GM13977 (cell line): ENCODE results near the gene HSF5.
A peak's percentile ranks its signal among the peaks of the same experiment; 100 is the strongest.

ENCODE experiments used
- DNase-seq: peaks from one replicate; pipeline ENCODE4 v3.0.0; 2012; ENCODE audit warnings: low spot score
- CTCF ChIP-seq: IDR thresholded peaks from 2 replicates; pipeline ENCODE4 v1.5.1; 2012; ENCODE audit warnings: mild to moderate bottlenecking, control low read depth; ENCODE audit not compliant: insufficient read depth; ENCODE audit errors: extremely low read depth, missing control alignments
- in situ Hi-C: fragments of 300-500 bp; cut with MboI; formaldehyde crosslinking; loops from one replicate; pipeline ENCODE4 v1.12.0; 2022; ENCODE audit warnings: low sequenced_read_pairs, low pct_unique_long_range_greater_than_20kb, mixed read lengths, inconsistent platforms; ENCODE audit not compliant: unreplicated experiment

HSF5 gene

GRCh38 chr17:58533616-58534188 lies 45.5 kb upstream of the HSF5 start:
- in situ Hi-C loops = no loop called here
- TF ChIP-seq CTCF = no peak
- no peak for DNase-seq

DNA sequence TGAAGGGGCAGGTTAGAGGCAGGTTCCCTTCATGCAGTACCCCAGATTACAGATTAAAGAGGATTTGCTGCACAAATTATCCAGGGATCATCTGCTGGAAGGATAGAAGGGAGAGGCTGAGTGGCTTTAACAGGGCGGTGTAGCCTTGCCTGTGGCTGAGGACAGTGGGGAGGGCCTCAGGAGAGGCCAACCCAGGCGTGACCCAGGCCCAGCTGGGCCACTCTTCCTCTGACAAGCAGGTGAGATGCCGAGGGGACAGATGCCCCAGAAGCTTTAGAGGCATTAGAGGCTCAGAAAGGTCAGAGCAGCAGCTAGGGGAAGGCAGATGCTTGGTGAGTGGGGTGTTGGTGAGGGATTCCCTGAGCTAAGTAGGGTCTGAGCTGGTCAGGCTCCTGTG lies 44.3 kb upstream of the HSF5 start:
- in situ Hi-C loops = no loop called here
- no peak for DNase-seq
- TF ChIP-seq CTCF = no peak

DNA sequence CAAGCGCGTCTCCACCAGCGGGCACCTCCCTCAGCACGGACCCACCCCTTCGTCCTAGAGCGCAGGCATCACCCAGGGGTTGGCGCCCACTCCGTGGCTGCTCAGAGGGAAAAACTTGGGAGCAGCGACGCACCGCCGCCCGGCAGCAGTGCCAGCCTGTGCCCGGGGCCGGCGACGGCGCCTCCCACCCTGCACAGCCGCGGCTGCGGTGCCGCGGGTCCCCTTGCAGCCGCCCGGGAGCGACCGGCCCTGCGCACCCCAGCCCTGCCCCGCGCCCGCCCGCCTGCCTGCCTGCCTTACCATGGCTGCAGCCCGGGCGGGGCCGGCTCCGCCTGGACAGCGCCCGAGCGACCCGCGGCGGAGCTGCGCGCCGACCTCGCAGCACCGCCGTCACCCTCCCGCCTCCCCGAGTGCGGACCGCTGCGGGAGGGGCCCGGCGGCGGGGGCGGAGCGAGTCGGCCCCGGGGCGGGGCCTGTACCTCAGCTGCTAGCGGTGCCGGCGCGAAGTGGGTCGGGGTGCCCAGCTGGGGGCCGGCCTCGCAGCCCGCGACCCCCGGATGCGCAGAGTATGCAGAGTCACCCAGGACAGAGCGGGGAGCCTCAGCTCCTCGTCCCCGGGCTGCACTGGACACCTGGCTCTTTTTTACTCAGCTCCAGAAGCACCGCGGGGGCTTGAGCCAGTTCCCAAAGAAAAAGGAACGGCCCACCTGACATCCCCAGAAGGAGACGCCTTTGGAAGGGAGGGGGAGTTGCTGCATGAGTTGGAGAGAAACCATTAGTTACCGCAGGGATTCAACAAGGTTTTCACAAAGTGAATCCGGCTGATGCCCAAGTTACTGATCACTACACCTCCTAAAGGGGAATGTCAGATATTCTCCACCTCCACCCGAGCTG lies 43.7 kb upstream of the HSF5 start:
- in situ Hi-C loops = no loop called here
- TF ChIP-seq CTCF = no peak
- peak; percentile 85 for DNase-seq

- in situ Hi-C loops = no loop called here
- TF ChIP-seq CTCF = no peak
- DNase-seq = no peak
Observed at GRCh38 chr17:58531122-58531521, 42.9 kb upstream of the HSF5 start.

GRCh38 chr17:58530655-58531054 lies 42.4 kb upstream of the HSF5 start:
- DNase-seq = no peak
- in situ Hi-C loops = no loop called here
- TF ChIP-seq CTCF = no peak

- TF ChIP-seq CTCF = no peak
- in situ Hi-C loops = loop anchor here (10.0 kb wide), 1 partner anchor 476 kb away; no protein-coding TSS in a partner anchor
- DNase-seq = no peak
Observed at GRCh38 chr17:58529275-58529674, 41.1 kb upstream of the HSF5 start.
